Caco-2 (cell line): Measurements from ENCODE around the gene MTAP. TPM values are rescaled to one million over a fixed set of nuclear protein-coding genes. Genes with fewer than 3 reads are reported as not detected.

Experiments
- BruUV-seq: library from RNA; stranded (reverse); fragments of 400-500 nt; replicated peaks from 2 replicates; lab custom pipeline; 2021; lab: Mats Ljungman, UMichigan
- CTCF ChIA-PET: fragments of 300-600 bp; sonication (Branson Sonifier 250); formaldehyde crosslinking; loops from one replicate; lab custom pipeline; 2022; ENCODE audit warnings: antibody characterized with exemption; lab: Charles Lee
- POLR2A ChIA-PET: fragments of 300-600 bp; sonication (Branson Sonifier 250); formaldehyde crosslinking; loops from one replicate; lab custom pipeline; 2022; ENCODE audit warnings: antibody characterized with exemption; lab: Charles Lee
- DNase-seq, 2 experiments: peaks; one replicate each; pipeline versions ENCODE4 v3.0.0 to v3.0.0-alpha.2; 2020 to 2022
- H3K27me3 ChIP-seq: replicated peaks from 2 replicates; pipeline ENCODE4 v1.6.0; 2011; ENCODE audit warnings: low read length; ENCODE audit not compliant: control insufficient read depth, insufficient read depth
- H3K36me3 ChIP-seq: 2 replicates; pipeline ENCODE4 v1.5.1; 2011; ENCODE audit warnings: low read length; ENCODE audit not compliant: control insufficient read depth, insufficient read depth
- H3K4me1 ChIP-seq: fragments of 250-450 bp; sonication (Bioruptor Pico); 2 replicates; pipeline ENCODE4 v1.5.1; 2020; ENCODE audit warnings: mild to moderate bottlenecking
- H3K4me3 ChIP-seq: 2 replicates; pipeline ENCODE4 v1.5.1; 2011; ENCODE audit warnings: low read depth, mild to moderate bottlenecking, control low read depth, low read length
- H3K9me3 ChIP-seq: fragments of 250-450 bp; sonication (Bioruptor Pico); 2 replicates; pipeline ENCODE4 v1.5.1; 2020; ENCODE audit warnings: mild to moderate bottlenecking, moderate library complexity
- H3K27ac Mint-ChIP-seq: one replicate; pipeline ENCODE4 v1.8.0; 2022; ENCODE audit warnings: mixed read lengths; ENCODE audit not compliant: unreplicated experiment
- H3K27me3 Mint-ChIP-seq: one replicate; pipeline ENCODE4 v1.8.0; 2022; ENCODE audit warnings: mixed read lengths; ENCODE audit not compliant: insufficient read depth, unreplicated experiment
- H3K36me3 Mint-ChIP-seq: one replicate; pipeline ENCODE4 v1.8.0; 2022; ENCODE audit warnings: mild to moderate bottlenecking, mixed read lengths; ENCODE audit not compliant: insufficient read depth, unreplicated experiment
- H3K4me1 Mint-ChIP-seq: one replicate; pipeline ENCODE4 v1.8.0; 2022; ENCODE audit warnings: low read depth, mixed read lengths; ENCODE audit not compliant: unreplicated experiment
- H3K4me3 Mint-ChIP-seq: one replicate; pipeline ENCODE4 v1.8.0; 2022; ENCODE audit warnings: mild to moderate bottlenecking, moderate library complexity, mixed read lengths; ENCODE audit not compliant: unreplicated experiment
- H3K9me3 Mint-ChIP-seq: one replicate; pipeline ENCODE4 v1.8.0; 2022; ENCODE audit warnings: mixed read lengths; ENCODE audit not compliant: unreplicated experiment
- intact Hi-C: fragments of 100-400 bp; cut with micrococcal nuclease; formaldehyde crosslinking; loops from one replicate; pipeline ENCODE4 v1.10.0; 2022; ENCODE audit not compliant: unreplicated experiment
- total RNA-seq: library from RNA; stranded (reverse); gene quantifications from 2 replicates; pipeline ENCODE4 v1.2.3, GENCODE V29; 2022
- TF ChIP-seq, protein P1 (sequence below), 2 experiments: fragments of 200-600 bp in 1 of 2; IDR thresholded peaks; 1 replicate in 1 of 2; 2 replicates in 1 of 2; pipeline versions ENCODE4 v1.5.1 to v1.8.0; 2011 to 2022; ENCODE audit warnings: antibody characterized with exemption in 1 of 2, control low read depth in 1 of 2, inconsistent platforms in 1 of 2, low read depth in 1 of 2, low read length in 1 of 2, mild to moderate bottlenecking in 1 of 2, moderate library complexity in 1 of 2; ENCODE audit not compliant: insufficient read depth in 1 of 2, severe bottlenecking in 1 of 2, unreplicated experiment in 1 of 2

MTAP gene
- total RNA-seq, 1 experiment from 2014 or later: 53.3 TPM

- Histone ChIP-seq H3K9me3 (no peaks in the 10 kb centered on the region), H3K4me1 (no peaks in the 10 kb centered on the region), H3K36me3 (no peaks in the 10 kb centered on the region), H3K4me3 (no peak overlapping the region), H3K27me3 (no peaks in the 10 kb centered on the region)
- BruUV-seq: no TSS peak
- TF ChIP-seq, protein P1, sequence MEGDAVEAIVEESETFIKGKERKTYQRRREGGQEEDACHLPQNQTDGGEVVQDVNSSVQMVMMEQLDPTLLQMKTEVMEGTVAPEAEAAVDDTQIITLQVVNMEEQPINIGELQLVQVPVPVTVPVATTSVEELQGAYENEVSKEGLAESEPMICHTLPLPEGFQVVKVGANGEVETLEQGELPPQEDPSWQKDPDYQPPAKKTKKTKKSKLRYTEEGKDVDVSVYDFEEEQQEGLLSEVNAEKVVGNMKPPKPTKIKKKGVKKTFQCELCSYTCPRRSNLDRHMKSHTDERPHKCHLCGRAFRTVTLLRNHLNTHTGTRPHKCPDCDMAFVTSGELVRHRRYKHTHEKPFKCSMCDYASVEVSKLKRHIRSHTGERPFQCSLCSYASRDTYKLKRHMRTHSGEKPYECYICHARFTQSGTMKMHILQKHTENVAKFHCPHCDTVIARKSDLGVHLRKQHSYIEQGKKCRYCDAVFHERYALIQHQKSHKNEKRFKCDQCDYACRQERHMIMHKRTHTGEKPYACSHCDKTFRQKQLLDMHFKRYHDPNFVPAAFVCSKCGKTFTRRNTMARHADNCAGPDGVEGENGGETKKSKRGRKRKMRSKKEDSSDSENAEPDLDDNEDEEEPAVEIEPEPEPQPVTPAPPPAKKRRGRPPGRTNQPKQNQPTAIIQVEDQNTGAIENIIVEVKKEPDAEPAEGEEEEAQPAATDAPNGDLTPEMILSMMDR (IDR thresholded peaks at IDR 0.05; ENCODE audit: insufficient read depth in 1 of 2, low read depth in 1 of 2, low read length in 1 of 2, severe bottlenecking in 1 of 2, unreplicated experiment in 1 of 2): no peak
- H3K27me3 Mint-ChIP-seq: no peaks in the 10 kb centered on the region
- no peak overlapping the region for H3K27ac Mint-ChIP-seq
- no peaks in the 10 kb centered on the region for H3K4me1 Mint-ChIP-seq
- no peaks in the 10 kb centered on the region for H3K9me3 Mint-ChIP-seq
- CTCF ChIA-PET: interaction anchor here (0.5 to 1.8 kb wide), 3 partner anchors 9 to 326 kb away, joined by 3 to 8 read pairs (median 4); no protein-coding TSS in a partner anchor
- H3K4me3 Mint-ChIP-seq: no peak overlapping the region
- intact Hi-C loops: loop anchor here (2.0 to 5.0 kb wide), 3 partner anchors 70 to 640 kb away; no protein-coding TSS in a partner anchor
- no peak for DNase-seq
- POLR2A ChIA-PET: no interaction called here
- peaks cover 28% of the 10 kb centered on the region for H3K36me3 Mint-ChIP-seq
Measured at GRCh38 chr9:21812415-21812814, 10.0 kb downstream of the MTAP start.

DNA sequence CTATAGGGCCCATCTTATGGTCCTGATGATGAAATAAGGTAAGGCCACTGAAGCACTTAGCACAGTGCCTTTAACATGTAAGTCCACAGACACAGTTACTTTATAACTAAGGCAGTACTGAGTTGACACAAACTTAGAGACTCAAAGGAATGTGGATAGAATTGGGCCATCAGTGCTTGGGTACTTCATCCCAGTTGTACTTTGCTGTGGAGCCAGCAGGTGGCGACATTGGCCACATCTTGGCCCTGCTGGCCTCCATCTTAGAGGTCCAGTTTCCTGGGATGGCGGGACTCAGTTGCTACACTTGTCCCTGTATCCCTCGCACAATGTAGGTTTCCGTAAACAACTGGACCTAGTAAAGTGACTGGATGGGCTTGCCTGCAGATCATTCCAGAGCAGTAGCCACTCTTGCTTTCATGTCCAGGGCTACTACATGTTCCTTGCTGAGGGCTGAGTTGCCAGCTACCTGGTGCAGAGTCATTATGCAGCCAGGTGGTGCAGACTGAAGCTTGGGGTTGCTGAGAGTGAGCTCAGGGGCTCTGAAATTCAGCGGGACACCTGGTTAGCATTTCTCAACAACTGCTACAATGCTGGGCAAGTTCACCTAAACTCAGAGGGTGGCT lies 10.6 kb downstream of the MTAP start:
- TF ChIP-seq, protein P1 (IDR thresholded peaks at IDR 0.05; ENCODE audit: insufficient read depth in 1 of 2, low read depth in 1 of 2, low read length in 1 of 2, severe bottlenecking in 1 of 2, unreplicated experiment in 1 of 2): peak; percentile 74 to 77
- DNase-seq: peak; percentile 59 to 75
- Mint-ChIP-seq H3K36me3 (peaks cover 33% of the 10 kb centered on the region), H3K4me3 (no peak overlapping the region), H3K4me1 (no peaks in the 10 kb centered on the region), H3K27ac (no peak overlapping the region), H3K9me3 (no peaks in the 10 kb centered on the region), H3K27me3 (no peaks in the 10 kb centered on the region)
- intact Hi-C loops: loop anchor here (1.0 to 5.0 kb wide), 8 partner anchors 69 to 639 kb away; partner anchors contain the start of genes CDKN2A and CDKN2B-AS1
- ChIA-PET POLR2A (interaction anchor here (0.6 kb wide), 1 partner anchor 41 kb away, joined by 3 read pairs; no protein-coding TSS in a partner anchor), CTCF (interaction anchor here (0.6 to 1.8 kb wide), 8 partner anchors 10 to 723 kb away, joined by 3 to 8 read pairs (median 4); partner anchors contain the start of gene CDKN2B)
- Histone ChIP-seq H3K27me3 (no peaks in the 10 kb centered on the region), H3K36me3 (no peaks in the 10 kb centered on the region), H3K9me3 (no peaks in the 10 kb centered on the region), H3K4me1 (no peaks in the 10 kb centered on the region), H3K4me3 (no peak overlapping the region)
- no TSS peak for BruUV-seq

- POLR2A ChIA-PET: interaction anchor here (0.5 to 0.6 kb wide), 2 partner anchors 40 to 180 kb away, joined by 3 read pairs; partner anchors contain the start of gene CDKN2A
- Mint-ChIP-seq H3K9me3 (no peaks in the 10 kb centered on the region), H3K36me3 (peaks cover 37% of the 10 kb centered on the region), H3K4me3 (no peak overlapping the region), H3K27me3 (no peaks in the 10 kb centered on the region), H3K27ac (no peak overlapping the region), H3K4me1 (no peaks in the 10 kb centered on the region)
- BruUV-seq: no TSS peak
- Histone ChIP-seq H3K4me3 (no peak overlapping the region), H3K9me3 (no peaks in the 10 kb centered on the region), H3K27me3 (no peaks in the 10 kb centered on the region), H3K4me1 (no peaks in the 10 kb centered on the region), H3K36me3 (no peaks in the 10 kb centered on the region)
- CTCF ChIA-PET: interaction anchor here (0.6 to 1.8 kb wide), 8 partner anchors 181 to 724 kb away, joined by 3 to 8 read pairs (median 4); partner anchors contain the start of genes CDKN2A, CDKN2B and CDKN2B-AS1
- intact Hi-C loops: loop anchor here (1.0 to 5.0 kb wide), 10 partner anchors 68 to 638 kb away; partner anchors contain the start of genes CDKN2A and CDKN2B-AS1
- TF ChIP-seq, protein P1 (IDR thresholded peaks at IDR 0.05; ENCODE audit: insufficient read depth in 1 of 2, low read depth in 1 of 2, low read length in 1 of 2, severe bottlenecking in 1 of 2, unreplicated experiment in 1 of 2): peak; percentile 58 to 63
- peak; percentile 44 to 69 for DNase-seq
Measured at GRCh38 chr9:21813575-21814473, 11.4 kb downstream of the MTAP start.
